ENCODE results near the gene SLC2A4RG.

SLC2A4RG gene, protein sequence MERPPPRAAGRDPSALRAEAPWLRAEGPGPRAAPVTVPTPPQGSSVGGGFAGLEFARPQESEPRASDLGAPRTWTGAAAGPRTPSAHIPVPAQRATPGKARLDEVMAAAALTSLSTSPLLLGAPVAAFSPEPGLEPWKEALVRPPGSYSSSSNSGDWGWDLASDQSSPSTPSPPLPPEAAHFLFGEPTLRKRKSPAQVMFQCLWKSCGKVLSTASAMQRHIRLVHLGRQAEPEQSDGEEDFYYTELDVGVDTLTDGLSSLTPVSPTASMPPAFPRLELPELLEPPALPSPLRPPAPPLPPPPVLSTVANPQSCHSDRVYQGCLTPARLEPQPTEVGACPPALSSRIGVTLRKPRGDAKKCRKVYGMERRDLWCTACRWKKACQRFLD

DNA sequence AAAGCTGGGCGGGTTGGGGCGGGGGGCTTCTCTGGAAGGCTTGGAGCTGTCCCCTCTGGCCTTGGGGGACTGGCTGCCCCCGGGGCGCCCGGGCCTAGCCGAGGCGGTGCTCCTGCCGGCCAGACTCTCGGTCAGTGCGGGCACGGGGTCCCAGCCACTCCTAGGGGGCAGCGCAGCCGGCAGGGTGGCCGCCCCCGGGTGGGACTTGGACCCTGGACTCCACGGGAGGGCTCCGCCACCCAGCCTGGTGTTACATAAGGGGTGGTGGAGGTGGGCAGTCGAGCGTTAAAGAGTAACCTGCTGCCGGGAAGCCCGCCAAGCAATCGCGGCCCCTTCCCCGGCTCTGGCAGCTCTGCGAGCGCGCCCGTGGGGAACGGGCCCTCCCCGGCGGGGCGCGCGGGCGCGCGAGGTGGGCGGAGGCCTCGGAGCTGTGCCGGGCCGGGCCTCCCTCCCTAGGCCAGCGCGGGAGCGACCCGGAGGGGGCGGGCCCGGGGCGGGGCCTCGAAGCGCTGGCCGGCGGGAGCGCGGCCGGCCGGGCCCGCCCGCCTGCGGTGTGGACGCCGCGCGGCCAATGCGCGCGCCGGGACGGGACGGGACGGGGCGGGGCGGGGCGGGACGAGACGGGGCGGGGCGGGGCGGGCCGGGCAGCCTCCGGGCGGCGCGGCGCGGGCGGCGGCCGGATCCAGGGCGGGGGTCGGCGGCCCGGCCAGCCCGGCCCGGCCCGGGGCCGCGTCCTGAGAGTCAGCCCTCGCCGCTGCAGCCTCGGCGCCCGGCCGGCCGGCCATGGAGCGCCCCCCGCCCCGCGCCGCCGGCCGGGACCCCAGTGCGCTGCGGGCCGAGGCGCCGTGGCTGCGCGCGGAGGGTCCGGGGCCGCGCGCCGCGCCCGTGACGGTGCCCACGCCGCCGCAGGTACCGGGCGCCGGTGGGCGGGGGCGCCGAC is at the start of gene SLC2A4RG:
SLC2A4RG (plus strand) TSS at position 647 of the 940 bp plus-strand sequence; CDS start at position 784, 137 bp downstream.
- DNase-seq, result peak; percentile 46

DNA sequence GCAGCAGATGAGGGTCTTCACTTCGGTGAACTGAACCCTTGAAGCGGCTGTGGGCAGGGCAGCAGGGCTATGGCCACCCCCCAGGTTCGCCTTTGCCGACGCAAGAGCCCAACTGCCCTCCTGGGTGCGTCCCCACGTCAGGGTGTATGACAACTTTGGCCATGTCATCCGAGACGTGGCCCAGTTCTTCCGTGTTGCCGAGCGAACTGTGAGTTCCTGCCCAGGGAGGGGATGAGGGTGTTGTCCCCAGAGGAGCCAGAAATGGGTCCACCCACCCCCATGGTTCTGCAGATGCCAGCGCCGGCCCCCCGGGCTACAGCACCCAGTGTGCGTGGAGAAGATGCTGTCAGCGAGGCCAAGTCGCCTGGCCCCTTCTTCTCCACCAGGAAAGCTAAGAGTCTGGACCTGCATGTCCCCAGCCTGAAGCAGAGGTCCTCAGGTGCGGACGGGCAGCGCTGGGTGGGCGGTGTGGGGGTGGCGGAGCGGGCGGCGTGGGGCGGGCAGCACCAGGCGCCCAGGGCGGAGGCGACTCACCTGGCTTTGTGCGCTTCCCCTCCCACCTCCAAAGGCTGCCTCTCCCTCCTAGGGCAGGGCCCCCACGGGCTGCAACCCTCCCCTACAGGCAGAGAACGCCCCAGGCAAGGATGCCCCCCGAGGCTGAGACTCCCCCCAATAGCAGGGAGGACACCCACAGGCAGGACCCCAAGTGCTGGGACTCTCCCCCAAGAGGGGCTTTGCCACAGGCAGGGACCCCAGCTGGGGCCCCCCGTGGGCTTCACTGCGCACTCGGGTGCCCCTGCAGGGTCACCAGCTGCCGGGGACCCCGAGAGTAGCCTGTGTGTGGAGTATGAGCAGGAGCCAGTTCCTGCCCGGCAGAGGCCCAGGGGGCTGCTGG is 49.3 kb upstream of the SLC2A4RG start:
- DNase-seq, result no peak

DNA sequence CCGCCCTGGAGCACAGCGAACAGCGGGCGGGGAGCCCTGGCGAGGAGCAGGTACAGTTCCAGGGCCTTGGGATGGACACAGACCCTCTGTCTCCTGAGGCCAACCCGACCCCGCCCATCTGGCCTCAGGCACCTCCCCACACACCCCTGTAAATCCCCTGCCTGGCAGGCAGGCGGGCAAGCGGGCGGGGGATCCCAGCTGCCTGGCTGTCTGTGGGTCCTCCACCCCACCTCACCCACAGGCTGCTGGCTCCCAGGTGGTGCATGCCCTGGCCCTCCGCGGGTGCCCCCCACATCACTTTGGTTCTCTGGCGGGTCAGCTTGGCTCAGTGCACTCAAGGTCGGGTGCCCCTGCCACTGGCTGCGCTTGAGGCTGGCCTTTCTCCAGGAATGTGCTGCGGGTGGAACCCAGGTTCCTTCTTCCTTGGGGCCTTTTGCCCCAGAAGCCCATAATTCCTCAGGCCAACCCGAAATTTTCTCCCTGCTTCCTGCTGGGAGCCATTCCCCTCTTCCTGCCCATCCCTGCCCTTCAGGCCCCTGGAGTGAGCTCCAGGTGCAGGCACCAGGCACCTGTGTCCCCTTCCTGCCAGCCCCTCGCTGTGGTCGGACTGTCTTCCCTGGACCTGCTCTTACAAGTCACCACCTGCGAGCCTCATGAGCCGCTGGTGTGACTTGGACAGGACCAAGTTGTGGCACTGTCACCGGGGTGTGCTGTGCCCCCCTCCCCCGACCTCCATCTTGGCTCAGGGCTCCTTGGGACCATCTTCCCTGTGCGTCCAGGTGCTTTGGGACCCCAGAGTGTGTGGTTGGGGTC is 48.5 kb upstream of the SLC2A4RG start:
- DNase-seq, result no peak

DNA sequence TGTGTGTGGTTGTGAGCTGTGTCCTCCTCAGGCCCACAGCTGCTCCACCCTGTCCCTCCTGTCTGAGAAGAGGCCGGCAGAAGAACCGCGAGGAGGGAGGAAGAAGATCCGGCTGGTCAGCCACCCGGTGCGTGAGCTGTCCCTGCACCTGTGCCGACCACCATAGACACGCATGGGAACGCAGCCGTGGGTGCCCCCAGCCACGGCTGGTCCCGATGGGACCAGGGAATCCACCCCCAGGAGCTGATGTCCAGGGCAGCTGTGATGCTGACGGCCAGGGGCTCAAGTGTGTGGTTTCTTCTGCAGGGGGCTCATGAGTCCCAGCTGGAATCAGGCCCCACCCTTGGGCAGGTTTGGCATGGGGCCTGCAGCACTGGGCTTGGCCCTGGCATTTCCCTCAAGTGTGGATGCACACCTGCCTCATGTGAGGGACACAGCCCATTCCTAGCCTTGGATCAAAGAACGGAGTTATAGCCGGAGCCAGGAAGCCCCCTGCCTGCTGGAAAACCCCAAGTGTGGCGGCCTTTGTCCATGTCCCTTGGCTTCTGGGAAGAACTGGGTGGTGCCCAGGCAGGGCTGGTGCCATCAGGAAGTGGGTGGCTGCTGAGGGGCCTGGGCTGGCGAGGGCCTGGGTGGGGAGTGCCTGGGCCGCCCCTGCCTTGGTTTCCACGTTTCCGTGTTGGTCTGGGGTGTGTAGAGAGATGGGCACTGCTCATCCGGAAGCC is 47.7 kb upstream of the SLC2A4RG start:
- no peak for DNase-seq

DNA sequence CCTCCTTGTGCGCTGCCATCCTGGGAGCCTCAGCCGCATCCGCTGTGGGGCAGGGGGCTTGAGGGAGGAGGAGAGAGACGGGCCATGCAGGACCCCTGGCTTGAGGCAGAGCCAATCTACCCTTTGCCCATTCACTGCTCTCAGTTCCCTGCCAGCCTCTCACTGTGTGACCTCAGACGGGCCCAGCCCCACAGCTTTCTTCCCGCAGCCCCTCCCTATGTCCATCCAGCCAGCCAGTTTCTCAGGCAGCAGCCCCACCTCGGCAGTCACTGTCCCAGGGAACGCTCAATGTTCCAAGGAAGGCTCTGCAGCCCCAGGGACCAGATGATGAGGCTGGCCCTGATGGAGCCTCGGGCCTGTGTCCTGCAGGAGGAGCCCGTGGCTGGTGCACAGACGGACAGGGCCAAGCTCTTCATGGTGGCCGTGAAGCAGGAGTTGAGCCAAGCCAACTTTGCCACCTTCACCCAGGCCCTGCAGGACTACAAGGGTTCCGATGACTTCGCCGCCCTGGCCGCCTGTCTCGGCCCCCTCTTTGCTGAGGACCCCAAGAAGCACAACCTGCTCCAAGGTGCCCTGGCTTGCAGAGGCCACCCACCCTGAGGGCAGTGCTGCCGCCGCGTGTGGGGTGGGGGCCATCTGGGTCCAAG is 47.0 kb upstream of the SLC2A4RG start:
- no peak for DNase-seq

DNA sequence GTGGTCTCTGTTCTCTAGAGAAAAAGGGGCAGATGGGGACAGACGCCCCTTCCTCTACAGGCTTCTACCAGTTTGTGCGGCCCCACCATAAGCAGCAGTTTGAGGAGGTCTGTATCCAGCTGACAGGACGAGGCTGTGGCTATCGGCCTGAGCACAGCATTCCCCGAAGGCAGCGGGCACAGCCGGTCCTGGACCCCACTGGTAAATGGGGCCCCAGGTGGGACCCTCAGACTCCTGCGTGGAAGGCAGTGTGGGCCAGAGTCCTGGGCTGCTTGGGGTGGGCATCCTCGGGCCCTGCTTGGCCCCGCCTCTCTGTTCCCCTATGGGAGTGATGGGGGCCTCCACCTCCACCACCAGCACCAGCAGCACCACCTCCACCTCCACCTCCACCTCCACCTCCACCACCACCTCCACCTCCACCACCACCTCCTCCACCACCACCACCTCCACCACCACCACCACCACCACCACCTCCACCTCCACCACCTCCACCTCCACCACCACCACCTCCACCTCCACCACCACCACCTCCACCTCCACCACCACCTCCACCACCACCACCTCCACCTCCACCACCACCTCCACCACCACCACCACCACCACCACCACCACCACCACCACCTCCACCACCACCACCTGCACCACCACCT is 46.4 kb upstream of the SLC2A4RG start:
- no peak for DNase-seq

DNA sequence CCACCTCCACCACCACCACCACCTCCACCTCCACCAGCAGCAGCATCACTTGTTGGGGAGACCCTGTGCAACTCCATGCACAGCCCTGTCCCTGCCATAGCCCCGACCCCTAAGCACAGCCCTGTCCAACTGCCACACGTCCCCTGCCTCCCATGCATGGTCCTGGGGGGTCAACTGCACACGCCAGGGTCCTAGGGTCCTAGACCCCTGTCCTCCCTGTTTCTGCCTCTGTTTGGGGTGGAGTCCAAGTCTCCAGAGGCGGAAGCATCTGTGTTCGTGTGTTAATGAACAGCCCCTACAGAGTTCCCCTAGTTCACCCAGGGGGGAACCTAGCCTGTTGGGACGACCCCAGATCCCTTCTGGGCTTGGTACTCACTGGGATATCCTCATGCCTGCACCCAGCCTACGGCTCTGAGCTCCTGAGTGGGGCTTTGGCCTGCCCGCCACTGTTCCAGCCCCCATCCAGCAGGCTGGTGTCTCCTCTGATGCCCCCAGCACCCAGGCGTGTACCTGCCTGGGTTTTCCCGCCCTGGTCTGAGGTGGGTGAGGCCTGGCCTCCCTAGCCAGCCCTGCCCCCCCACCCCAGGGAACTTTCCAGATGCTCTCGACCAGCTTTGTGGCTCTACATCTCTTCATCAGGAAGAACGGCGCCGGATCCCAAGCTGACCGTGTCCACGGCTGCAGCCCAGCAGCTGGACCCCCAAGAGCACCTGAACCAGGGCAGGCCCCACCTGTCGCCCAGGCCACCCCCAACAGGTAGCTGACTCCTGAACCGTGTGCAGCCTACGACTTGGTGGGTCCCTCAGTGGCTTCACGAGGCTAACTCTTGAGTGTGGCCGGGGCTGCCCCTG is 45.6 kb upstream of the SLC2A4RG start:
- no peak for DNase-seq

DNA sequence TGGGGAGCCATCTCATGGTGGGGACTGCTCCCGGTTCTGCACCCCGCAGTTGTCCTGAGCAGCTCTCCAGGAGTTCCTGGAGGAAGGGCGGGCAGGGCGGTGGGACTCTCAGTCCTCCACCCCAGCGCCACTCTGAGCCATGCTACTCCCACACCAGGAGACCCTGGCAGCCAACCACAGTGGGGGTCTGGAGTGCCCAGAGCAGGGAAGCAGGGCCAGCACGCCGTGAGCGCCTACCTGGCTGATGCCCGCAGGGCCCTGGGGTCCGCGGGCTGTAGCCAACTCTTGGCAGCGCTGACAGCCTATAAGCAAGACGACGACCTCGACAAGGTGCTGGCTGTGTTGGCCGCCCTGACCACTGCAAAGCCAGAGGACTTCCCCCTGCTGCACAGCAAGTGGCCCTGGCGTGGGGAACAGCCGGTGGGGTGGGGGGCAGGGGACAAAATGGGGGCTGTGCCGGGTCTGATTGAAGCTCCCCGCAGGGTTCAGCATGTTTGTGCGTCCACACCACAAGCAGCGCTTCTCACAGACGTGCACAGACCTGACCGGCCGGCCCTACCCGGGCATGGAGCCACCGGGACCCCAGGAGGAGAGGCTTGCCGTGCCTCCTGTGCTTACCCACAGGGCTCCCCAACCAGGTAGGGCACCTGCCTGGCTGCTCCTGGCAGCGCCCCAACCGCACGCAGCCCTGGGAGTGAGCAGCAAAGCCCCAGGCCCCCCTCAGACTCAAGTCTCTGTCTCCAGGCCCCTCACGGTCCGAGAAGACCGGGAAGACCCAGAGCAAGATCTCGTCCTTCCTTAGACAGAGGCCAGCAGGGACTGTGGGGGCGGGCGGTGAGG is 44.8 kb upstream of the SLC2A4RG start:
- no peak for DNase-seq

DNA sequence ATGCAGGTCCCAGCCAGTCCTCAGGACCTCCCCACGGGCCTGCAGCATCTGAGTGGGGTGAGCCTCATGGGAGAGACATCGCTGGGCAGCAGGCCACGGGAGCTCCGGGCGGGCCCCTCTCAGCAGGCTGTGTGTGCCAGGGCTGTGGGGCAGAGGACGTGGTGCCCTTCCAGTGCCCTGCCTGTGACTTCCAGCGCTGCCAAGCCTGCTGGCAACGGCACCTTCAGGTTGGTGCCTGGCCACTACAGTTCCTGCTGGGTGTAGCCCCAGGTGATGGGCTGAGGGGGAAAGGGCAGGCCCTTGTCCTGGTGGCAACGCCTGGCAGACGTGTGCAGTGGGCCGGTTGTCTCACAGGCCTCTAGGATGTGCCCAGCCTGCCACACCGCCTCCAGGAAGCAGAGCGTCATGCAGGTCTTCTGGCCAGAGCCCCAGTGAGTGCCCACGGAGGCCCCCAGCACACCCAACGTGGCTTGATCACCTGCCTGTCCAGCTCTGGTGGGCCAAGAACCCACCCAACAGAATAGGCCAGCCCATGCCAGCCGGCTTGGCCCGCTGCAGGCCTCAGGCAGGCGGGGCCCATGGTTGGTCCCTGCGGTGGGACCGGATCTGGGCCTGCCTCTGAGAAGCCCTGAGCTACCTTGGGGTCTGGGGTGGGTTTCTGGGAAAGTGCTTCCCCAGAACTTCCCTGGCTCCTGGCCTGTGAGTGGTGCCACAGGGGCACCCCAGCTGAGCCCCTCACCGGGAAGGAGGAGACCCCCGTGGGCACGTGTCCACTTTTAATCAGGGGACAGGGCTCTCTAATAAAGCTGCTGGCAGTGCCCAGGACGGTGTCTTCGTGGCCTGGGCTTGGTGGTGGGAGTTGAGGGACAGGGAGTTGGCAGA is 43.9 kb upstream of the SLC2A4RG start:
- DNase-seq, result no peak

DNA sequence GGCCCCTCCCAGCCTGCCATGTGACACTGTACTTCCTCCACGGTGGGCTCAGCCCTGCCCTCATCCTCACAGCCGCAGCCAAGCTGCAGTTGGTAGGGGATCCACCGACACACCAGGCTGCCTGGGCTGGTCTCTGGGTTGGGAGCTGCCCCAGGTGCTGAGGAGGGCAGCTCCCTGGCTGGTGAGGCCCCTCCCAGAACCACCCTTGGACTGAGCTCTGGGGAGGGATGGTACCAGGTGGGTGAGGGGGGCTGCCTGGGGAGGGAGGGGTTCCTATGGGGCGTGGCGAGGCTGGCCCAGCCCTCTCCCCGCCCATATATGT is 43.3 kb upstream of the SLC2A4RG start:
- DNase-seq, result no peak

DNA sequence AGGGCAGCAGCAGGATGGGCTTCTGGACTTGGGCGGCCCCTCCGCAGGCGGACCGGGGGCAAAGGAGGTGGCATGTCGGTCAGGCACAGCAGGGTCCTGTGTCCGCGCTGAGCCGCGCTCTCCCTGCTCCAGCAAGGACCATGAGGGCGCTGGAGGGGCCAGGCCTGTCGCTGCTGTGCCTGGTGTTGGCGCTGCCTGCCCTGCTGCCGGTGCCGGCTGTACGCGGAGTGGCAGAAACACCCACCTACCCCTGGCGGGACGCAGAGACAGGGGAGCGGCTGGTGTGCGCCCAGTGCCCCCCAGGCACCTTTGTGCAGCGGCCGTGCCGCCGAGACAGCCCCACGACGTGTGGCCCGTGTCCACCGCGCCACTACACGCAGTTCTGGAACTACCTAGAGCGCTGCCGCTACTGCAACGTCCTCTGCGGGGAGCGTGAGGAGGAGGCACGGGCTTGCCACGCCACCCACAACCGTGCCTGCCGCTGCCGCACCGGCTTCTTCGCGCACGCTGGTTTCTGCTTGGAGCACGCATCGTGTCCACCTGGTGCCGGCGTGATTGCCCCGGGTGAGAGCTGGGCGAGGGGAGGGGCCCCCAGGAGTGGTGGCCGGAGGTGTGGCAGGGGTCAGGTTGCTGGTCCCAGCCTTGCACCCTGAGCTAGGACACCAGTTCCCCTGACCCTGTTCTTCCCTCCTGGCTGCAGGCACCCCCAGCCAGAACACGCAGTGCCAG is 42.8 kb upstream of the SLC2A4RG start, which contains the start of gene TNFRSF6B:
TNFRSF6B (plus strand) TSS at position 25 of the 729 bp plus-strand sequence; CDS start at position 141, 116 bp downstream.
- DNase-seq, result no peak

DNA sequence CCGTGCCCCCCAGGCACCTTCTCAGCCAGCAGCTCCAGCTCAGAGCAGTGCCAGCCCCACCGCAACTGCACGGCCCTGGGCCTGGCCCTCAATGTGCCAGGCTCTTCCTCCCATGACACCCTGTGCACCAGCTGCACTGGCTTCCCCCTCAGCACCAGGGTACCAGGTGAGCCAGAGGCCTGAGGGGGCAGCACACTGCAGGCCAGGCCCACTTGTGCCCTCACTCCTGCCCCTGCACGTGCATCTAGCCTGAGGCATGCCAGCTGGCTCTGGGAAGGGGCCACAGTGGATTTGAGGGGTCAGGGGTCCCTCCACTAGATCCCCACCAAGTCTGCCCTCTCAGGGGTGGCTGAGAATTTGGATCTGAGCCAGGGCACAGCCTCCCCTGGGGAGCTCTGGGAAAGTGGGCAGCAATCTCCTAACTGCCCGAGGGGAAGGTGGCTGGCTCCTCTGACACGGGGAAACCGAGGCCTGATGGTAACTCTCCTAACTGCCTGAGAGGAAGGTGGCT is 42.2 kb upstream of the SLC2A4RG start:
- no peak for DNase-seq

DNA sequence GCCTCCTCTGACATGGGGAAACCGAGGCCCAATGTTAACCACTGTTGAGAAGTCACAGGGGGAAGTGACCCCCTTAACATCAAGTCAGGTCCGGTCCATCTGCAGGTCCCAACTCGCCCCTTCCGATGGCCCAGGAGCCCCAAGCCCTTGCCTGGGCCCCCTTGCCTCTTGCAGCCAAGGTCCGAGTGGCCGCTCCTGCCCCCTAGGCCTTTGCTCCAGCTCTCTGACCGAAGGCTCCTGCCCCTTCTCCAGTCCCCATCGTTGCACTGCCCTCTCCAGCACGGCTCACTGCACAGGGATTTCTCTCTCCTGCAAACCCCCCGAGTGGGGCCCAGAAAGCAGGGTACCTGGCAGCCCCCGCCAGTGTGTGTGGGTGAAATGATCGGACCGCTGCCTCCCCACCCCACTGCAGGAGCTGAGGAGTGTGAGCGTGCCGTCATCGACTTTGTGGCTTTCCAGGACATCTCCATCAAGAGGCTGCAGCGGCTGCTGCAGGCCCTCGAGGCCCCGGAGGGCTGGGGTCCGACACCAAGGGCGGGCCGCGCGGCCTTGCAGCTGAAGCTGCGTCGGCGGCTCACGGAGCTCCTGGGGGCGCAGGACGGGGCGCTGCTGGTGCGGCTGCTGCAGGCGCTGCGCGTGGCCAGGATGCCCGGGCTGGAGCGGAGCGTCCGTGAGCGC is 41.6 kb upstream of the SLC2A4RG start:
- no peak for DNase-seq

DNA sequence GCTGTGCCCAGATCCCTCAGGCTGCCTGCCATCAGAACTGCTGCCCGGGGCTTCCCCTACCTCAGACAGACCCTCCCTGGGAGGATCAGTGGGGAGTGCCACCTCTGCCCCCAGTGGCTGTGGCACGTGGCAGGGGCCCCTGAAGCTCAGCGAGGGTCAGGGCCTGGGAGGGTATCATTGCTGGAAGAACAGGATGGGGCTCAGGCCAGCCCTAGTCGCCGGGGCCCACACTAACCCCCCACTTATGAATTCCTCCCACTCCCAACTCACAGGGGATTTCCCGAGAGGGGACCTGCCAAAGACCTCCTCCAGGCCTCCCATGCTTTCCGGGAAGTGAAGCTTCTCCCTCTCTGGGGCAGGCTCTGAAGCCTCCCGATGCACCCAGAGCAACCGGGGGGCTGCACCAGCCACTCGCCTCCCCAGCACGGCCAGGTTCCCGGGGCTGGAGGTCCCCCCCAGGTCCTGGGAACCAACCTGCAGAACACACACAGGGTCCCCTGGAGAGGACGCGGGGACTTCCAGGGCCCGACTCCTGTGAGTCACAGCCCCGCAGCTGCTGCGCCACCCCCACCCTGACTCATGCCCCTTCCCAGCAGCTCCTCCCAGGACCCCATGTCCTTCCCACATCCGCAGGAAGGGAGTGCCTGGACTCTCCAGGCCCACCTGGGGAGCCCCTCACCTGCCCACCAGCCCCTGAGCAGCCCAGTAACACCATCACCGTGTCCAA is 40.7 kb upstream of the SLC2A4RG start:
- DNase-seq, result no peak
